HCT116 (cell line): ENCODE data around the gene TELO2. TPM values are rescaled to one million over a fixed set of nuclear protein-coding genes. Genes with fewer than 3 reads are reported as not detected.

Experiments used
- ATAC-seq: fragments of 200-7000 bp; cut with Tn5 transposase; 2 replicates; pipeline ENCODE4 v1.9.1; 2020; ENCODE audit warnings: mild to moderate bottlenecking, moderate library complexity
- BruUV-seq: library from RNA; stranded (reverse); fragments of 400-500 nt; replicated peaks from 2 replicates; lab custom pipeline; 2021; lab: Mats Ljungman, UMichigan
- CTCF ChIA-PET: fragments of 300-600 bp; sonication (Branson Sonifier 250); formaldehyde crosslinking; loops from one replicate; lab custom pipeline; 2021; ENCODE audit warnings: antibody characterized with exemption; lab: Charles Lee
- POLR2A ChIA-PET: fragments of 300-600, 350-600 bp; sonication (Branson Sonifier 250); formaldehyde crosslinking; loops from one replicate; lab custom pipeline; 2021; ENCODE audit warnings: antibody characterized with exemption; lab: Charles Lee
- RAD21 ChIA-PET, 2 experiments: fragments of 300-600 bp; sonication (Branson Sonifier 250); formaldehyde crosslinking; loops; one replicate each; lab custom pipeline; 2023; ENCODE audit warnings: low total read pairs in 2 of 2; ENCODE audit not compliant: uncharacterized antibody in 2 of 2, unreplicated experiment in 2 of 2, low non-redundant PET in 1 of 2; lab: Charles Lee
- DNase-seq: peaks from one replicate; pipeline ENCODE4 v3.0.0-alpha.2; 2010; ENCODE audit warnings: low read depth, low spot score
- H2AFZ ChIP-seq: fragments of 200-600 bp; shearing (Covaris generic), sonication (generic); 2 replicates; pipeline ENCODE4 v1.6.1; 2017; ENCODE audit warnings: low read depth, mixed run types, mixed read lengths, antibody characterized with exemption, low read length; ENCODE audit not compliant: poor library complexity, severe bottlenecking
- H3K27ac ChIP-seq: 2 replicates; pipeline ENCODE4 v1.5.1; 2012; ENCODE audit warnings: low read depth, low read length
- H3K27me3 ChIP-seq: fragments of 200-600 bp; sonication (generic); 2 replicates; pipeline ENCODE4 v1.6.1; 2016; ENCODE audit warnings: mixed run types, low read length, mixed read lengths; ENCODE audit not compliant: insufficient read depth
- H3K36me3 ChIP-seq, 2 experiments: fragments of 200-500 bp in 1 of 2; fragments of 200-600 bp in 1 of 2; sonication (Bioruptor generic) in 1 of 2; sonication (generic) in 1 of 2; 2 replicates each; pipeline versions ENCODE4 v1.5.1 to v1.6.1; 2014 to 2016; ENCODE audit warnings: low read length in 2 of 2, inconsistent platforms in 1 of 2, mixed read lengths in 1 of 2, mixed run types in 1 of 2; ENCODE audit not compliant: insufficient read depth in 2 of 2, control insufficient read depth in 1 of 2
- H3K4me1 ChIP-seq, 2 experiments: fragments of 200-600 bp in 1 of 2; sonication (generic) in 1 of 2; 2 replicates each; pipeline versions ENCODE4 v1.5.1 to v1.6.1; 2012 to 2017; ENCODE audit warnings: low read length in 2 of 2, inconsistent platforms in 1 of 2, mild to moderate bottlenecking in 1 of 2, mixed read lengths in 1 of 2, mixed run types in 1 of 2, moderate library complexity in 1 of 2; ENCODE audit not compliant: insufficient read depth in 2 of 2, control insufficient read depth in 1 of 2
- H3K4me2 ChIP-seq: fragments of 200-600 bp; sonication (generic); 2 replicates; pipeline ENCODE4 v1.6.1; 2017; ENCODE audit warnings: mixed run types, low read length, mixed read lengths
- H3K4me3 ChIP-seq, 2 experiments: fragments of 200-600 bp in 1 of 2; sonication (generic) in 1 of 2; replicated peaks in 1 of 2; 2 replicates each; pipeline ENCODE4 v1.5.1; 2011 to 2016; ENCODE audit warnings: low read length in 2 of 2, control low read depth in 1 of 2, low read depth in 1 of 2, mild to moderate bottlenecking in 1 of 2, mixed read lengths in 1 of 2, mixed run types in 1 of 2
- H3K79me2 ChIP-seq: fragments of 200-600 bp; sonication (generic); 2 replicates; pipeline ENCODE4 v1.6.1; 2017; ENCODE audit warnings: mild to moderate bottlenecking, mixed run types, low read length, moderate library complexity, mixed read lengths; ENCODE audit not compliant: insufficient read depth
- H3K9ac ChIP-seq: fragments of 200-600 bp; sonication (generic); 2 replicates; pipeline ENCODE4 v1.6.1; 2016; ENCODE audit warnings: low read length, mixed read lengths
- H3K9me2 ChIP-seq: fragments of 200-600 bp; sonication (generic), shearing (Covaris generic); 2 replicates; pipeline ENCODE4 v1.6.1; 2017; ENCODE audit warnings: mixed run types, mild to moderate bottlenecking, moderate library complexity; ENCODE audit not compliant: insufficient read depth
- H3K9me3 ChIP-seq, 2 experiments: fragments of 200-500 bp in 1 of 2; fragments of 200-600 bp in 1 of 2; sonication (Bioruptor generic) in 1 of 2; sonication (generic) in 1 of 2; 2 replicates each; pipeline ENCODE4 v1.6.1; 2014 to 2017; ENCODE audit warnings: low read length in 2 of 2, mixed read lengths in 2 of 2, inconsistent platforms in 1 of 2, low read depth in 1 of 2, mild to moderate bottlenecking in 1 of 2, mixed run types in 1 of 2, moderate library complexity in 1 of 2; ENCODE audit not compliant: control insufficient read depth in 1 of 2, insufficient read depth in 1 of 2
- H4K20me1 ChIP-seq: fragments of 200-600 bp; sonication (generic), shearing (Covaris generic); 2 replicates; pipeline ENCODE4 v1.6.1; 2017; ENCODE audit warnings: mixed run types, mild to moderate bottlenecking, moderate library complexity; ENCODE audit not compliant: insufficient read depth
- ATF3 ChIP-seq: IDR thresholded peaks from 2 replicates; pipeline ENCODE4 v1.6.1; 2012
- CBX3 ChIP-seq: IDR thresholded peaks from 2 replicates; pipeline ENCODE4 v1.6.1; 2012; ENCODE audit warnings: low read depth
- CTCF ChIP-seq, 3 experiments: fragments of 200-600 bp in 1 of 3; sonication (generic) in 1 of 3; IDR thresholded peaks in 2 of 3; conservative IDR thresholded peaks in 1 of 3; 2 replicates each; pipeline ENCODE4 v1.5.1; 2012 to 2017; ENCODE audit warnings: low read depth in 2 of 3, low read length in 2 of 3, antibody characterized with exemption in 1 of 3, borderline replicate concordance in 1 of 3, control low read depth in 1 of 3, mild to moderate bottlenecking in 1 of 3, mixed read lengths in 1 of 3, mixed run types in 1 of 3, moderate library complexity in 1 of 3; ENCODE audit not compliant: insufficient read depth in 1 of 3
- EGR1 ChIP-seq: IDR thresholded peaks from 2 replicates; pipeline ENCODE4 v1.6.1; 2012; ENCODE audit warnings: low read depth
- EZH2phosphoT487 ChIP-seq: fragments of 200-600 bp; IDR thresholded peaks from 2 replicates; pipeline ENCODE4 v1.6.1; 2018; ENCODE audit warnings: antibody characterized with exemption, borderline replicate concordance
- FOSL1 ChIP-seq: IDR thresholded peaks from 2 replicates; pipeline ENCODE4 v1.6.1; 2012; ENCODE audit warnings: low read depth
- POLR2A ChIP-seq: IDR thresholded peaks from 2 replicates; pipeline ENCODE4 v1.7.0; 2011; ENCODE audit warnings: borderline replicate concordance; ENCODE audit not compliant: insufficient read depth, insufficient read length; ENCODE audit errors: extremely low read depth
- POLR2AphosphoS5 ChIP-seq: IDR thresholded peaks from 2 replicates; pipeline ENCODE4 v1.6.1; 2011; ENCODE audit warnings: mild to moderate bottlenecking, low read depth, low read length, moderate library complexity
- RAD21 ChIP-seq: IDR thresholded peaks from 2 replicates; pipeline ENCODE4 v1.6.1; 2012; ENCODE audit warnings: low read depth, mild to moderate bottlenecking
- REST ChIP-seq: IDR thresholded peaks from 2 replicates; pipeline ENCODE4 v1.6.1; 2012; ENCODE audit warnings: low read depth
- SP1 ChIP-seq: IDR thresholded peaks from 2 replicates; pipeline ENCODE4 v1.6.1; 2012; ENCODE audit warnings: low read depth
- TCF7L2 ChIP-seq: IDR thresholded peaks from 2 replicates; pipeline ENCODE4 v1.7.0; 2011; ENCODE audit warnings: borderline replicate concordance, inconsistent platforms; ENCODE audit not compliant: insufficient read depth, insufficient read length; ENCODE audit errors: extremely low read depth
- ZFX ChIP-seq: fragments of 450-650 bp; IDR thresholded peaks from 2 replicates; pipeline ENCODE4 v1.6.1; 2017
- ZNF274 ChIP-seq: fragments of 200-500 bp; sonication (Bioruptor generic); IDR thresholded peaks from 2 replicates; pipeline ENCODE4 v1.6.1; 2014; ENCODE audit warnings: mild to moderate bottlenecking, low read depth, low read length, inconsistent platforms
- intact Hi-C: fragments of 100-400 bp; cut with micrococcal nuclease; formaldehyde crosslinking; loops from 2 replicates; pipeline ENCODE4 v1.10.0; 2022
- total RNA-seq: library from RNA; stranded (reverse); gene quantifications from one replicate; pipeline ENCODE4 v1.2.1, GENCODE V29; 2021; ENCODE audit not compliant: unreplicated experiment
- TF ChIP-seq, protein P1 (sequence below): IDR thresholded peaks from 2 replicates; pipeline ENCODE4 v1.6.1; 2011; ENCODE audit warnings: mild to moderate bottlenecking, low read length, moderate library complexity; ENCODE audit not compliant: insufficient replicate concordance; ENCODE audit errors: extremely low read depth
- TF ChIP-seq, protein P2 (sequence below): IDR thresholded peaks from 2 replicates; pipeline ENCODE4 v1.6.1; 2012

Gene TELO2
- total RNA-seq, 1 experiment from 2014 or later: 74.3 TPM

DNA sequence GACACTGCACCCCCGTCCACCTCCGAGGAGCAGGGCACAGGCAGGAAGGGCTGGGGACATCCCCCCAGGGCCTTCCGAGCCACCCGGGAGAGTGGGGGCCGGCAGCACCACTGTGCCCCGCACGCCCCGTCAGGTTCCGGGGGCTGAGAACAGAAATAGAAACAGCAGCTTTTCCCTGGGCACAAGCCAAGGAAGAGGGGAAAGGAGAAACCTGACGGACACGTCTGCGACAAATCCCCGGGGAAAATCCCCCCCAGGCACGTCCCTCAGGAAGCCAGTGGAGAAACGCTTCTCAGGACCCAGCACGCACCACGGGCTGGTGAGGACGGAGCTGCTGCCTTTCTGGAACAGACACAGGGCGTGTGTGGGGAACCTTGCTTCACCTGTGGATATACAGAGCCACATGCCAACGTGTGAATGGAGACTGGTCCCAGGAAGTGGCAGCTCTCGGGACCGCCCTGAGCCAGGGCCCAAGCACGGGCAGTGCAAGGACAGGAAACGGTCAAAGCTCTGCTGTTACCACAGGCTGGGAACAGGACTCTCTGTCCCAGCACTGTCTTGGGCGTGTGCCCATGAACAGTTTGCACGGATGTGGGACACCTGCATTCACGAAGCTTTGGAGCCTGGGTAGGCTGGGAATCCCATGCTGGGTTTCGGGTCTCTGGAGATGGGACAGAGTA is 39.1 kb downstream of the TELO2 start:
- no peak for ATAC-seq
- POLR2A ChIA-PET: no interaction called here

More for the DNA sequence above, 39.1 kb downstream of the TELO2 start:
- Histone ChIP-seq H3K9ac (no peak overlapping the region), H3K4me1 (no peaks in the 10 kb centered on the region), H4K20me1 (no peaks in the 10 kb centered on the region), H3K36me3 (no peaks in the 10 kb centered on the region), H3K79me2 (no peaks in the 10 kb centered on the region), H3K9me3 (no peaks in the 10 kb centered on the region), H3K4me2 (no peak overlapping the region), H3K27me3 (no peaks in the 10 kb centered on the region), H3K27ac (no peak overlapping the region), H3K9me2 (no peaks in the 10 kb centered on the region), H3K4me3 (no peak overlapping the region), H2AFZ (no peak overlapping the region)
- no TSS peak for BruUV-seq
- no peak for DNase-seq
- intact Hi-C loops: no loop called here
- RAD21 ChIA-PET: no interaction called here
- TF ChIP-seq POLR2A: no peak
- no peak for TF ChIP-seq SP1
- no peak for TF ChIP-seq EZH2phosphoT487
- TF ChIP-seq POLR2AphosphoS5: no peak
- TF ChIP-seq TCF7L2: no peak
- no peak for TF ChIP-seq REST
- TF ChIP-seq CBX3: no peak
- TF ChIP-seq EGR1: no peak
- no peak for TF ChIP-seq ATF3
- no peak for TF ChIP-seq CTCF (IDR thresholded peaks at IDR 0.05 in 2 of 3, conservative IDR thresholded peaks at IDR 0.05 in 1 of 3; ENCODE audit: borderline replicate concordance in 1 of 3, insufficient read depth in 1 of 3, low read depth in 2 of 3, low read length in 2 of 3)
- TF ChIP-seq, protein P1, sequence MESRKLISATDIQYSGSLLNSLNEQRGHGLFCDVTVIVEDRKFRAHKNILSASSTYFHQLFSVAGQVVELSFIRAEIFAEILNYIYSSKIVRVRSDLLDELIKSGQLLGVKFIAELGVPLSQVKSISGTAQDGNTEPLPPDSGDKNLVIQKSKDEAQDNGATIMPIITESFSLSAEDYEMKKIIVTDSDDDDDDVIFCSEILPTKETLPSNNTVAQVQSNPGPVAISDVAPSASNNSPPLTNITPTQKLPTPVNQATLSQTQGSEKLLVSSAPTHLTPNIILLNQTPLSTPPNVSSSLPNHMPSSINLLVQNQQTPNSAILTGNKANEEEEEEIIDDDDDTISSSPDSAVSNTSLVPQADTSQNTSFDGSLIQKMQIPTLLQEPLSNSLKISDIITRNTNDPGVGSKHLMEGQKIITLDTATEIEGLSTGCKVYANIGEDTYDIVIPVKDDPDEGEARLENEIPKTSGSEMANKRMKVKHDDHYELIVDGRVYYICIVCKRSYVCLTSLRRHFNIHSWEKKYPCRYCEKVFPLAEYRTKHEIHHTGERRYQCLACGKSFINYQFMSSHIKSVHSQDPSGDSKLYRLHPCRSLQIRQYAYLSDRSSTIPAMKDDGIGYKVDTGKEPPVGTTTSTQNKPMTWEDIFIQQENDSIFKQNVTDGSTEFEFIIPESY: no peak
- TF ChIP-seq ZNF274: no peak
- no peak for TF ChIP-seq RAD21
- TF ChIP-seq, protein P2, sequence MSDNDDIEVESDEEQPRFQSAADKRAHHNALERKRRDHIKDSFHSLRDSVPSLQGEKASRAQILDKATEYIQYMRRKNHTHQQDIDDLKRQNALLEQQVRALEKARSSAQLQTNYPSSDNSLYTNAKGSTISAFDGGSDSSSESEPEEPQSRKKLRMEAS: no peak
- no peak for TF ChIP-seq ZFX
- no peak for TF ChIP-seq FOSL1
- TF ChIP-seq, all 23 proteins: peak for 0
- CTCF ChIA-PET: no interaction called here
